GM18907 (cell line): Measurements from ENCODE around the gene NGRN.
A peak's percentile ranks its signal among the peaks of the same experiment; 100 is the strongest.

Experiments
- ATAC-seq: cut with Tn5 transposase; IDR thresholded peaks from one replicate; pipeline ENCODE4 v1.9.1; 2021; ENCODE audit warnings: mild to moderate bottlenecking, moderate library complexity; ENCODE audit not compliant: unreplicated experiment

The NGRN gene

GRCh38 chr15:90316139-90316538 is 50.7 kb downstream of the NGRN start:
- ATAC-seq, result no peak

GRCh38 chr15:90318591-90318990 is 53.1 kb downstream of the NGRN start:
- ATAC-seq, result no peak

GRCh38 chr15:90320062-90320884 is 54.8 kb downstream of the NGRN start:
- ATAC-seq, result peak; percentile 82

- ATAC-seq, result no peak
Observed at GRCh38 chr15:90320885-90321278, 55.4 kb downstream of the NGRN start.
